GM21723 (cell line): Measurements from ENCODE around the gene KCNIP4.

ENCODE experiments used
- ATAC-seq: cut with Tn5 transposase; IDR thresholded peaks from one replicate; pipeline ENCODE4 v1.9.1; 2021; ENCODE audit warnings: mild to moderate bottlenecking, moderate library complexity; ENCODE audit not compliant: unreplicated experiment

Gene KCNIP4

DNA sequence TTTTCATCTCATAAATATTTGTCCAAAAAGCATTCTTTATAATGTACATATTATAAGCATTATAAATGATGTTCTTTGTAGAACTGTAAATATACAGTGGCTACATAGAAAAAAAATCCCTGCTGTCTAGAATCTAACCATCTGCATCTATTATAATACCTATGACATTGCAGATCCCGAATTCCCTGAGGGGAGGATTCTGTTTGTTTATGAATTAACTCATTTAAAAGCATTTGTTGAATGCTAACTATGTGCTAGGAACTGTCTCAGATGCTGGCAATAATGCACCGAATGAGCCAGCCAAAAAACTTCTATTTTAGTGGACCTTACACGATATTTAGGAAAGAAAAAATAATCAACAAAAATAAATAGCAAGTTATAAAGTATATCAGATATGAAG, 1058.7 kb downstream of the KCNIP4 start:
- no peak for ATAC-seq

- ATAC-seq, result no peak
These were observed 1064.9 kb downstream of the KCNIP4 start for GRCh38 chr4:20883677-20884076.

GRCh38 chr4:20883231-20883630, 1065.3 kb downstream of the KCNIP4 start:
- no peak for ATAC-seq

DNA sequence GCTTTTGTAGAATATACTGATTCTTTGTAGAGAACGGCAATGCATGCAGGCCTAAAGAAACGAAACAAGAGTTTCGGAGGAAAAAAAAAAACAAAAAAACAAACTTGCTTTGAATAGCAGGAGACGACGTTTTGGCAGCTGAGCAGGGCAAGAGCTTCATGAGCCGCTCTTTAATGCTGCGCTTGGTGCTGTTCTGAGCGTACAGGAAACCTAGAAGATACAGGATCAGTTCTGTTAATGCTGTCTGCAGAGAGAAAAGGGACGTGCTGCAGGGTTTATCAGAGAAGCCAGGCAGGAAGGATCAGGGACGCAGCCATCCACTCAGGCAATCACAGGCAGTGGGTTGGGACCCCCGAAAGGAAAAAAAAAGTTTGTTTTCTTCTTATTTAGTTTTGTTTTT, 1066.1 kb downstream of the KCNIP4 start:
- ATAC-seq, result no peak

GRCh38 chr4:20881658-20882057, 1066.9 kb downstream of the KCNIP4 start:
- no peak for ATAC-seq

DNA sequence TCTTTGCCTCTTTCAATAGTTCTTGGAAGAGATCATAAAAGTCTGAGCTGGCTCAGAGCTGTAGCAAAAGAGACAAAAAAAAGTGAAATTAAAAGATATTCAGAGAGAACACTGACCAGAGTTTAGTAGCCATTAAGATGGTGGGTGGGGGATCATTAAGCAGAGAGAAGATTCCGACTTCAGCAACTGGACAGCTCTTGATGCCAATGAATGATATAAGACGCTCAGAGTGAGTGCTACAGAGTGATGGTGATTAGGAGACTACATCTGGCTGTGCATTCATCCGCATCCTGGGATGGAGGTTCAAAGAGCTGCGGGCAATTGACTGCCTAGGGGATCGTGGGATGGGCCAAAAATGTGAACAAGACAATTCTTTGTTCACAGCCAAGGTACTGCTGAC, 1069.8 kb downstream of the KCNIP4 start:
- ATAC-seq, result no peak

DNA sequence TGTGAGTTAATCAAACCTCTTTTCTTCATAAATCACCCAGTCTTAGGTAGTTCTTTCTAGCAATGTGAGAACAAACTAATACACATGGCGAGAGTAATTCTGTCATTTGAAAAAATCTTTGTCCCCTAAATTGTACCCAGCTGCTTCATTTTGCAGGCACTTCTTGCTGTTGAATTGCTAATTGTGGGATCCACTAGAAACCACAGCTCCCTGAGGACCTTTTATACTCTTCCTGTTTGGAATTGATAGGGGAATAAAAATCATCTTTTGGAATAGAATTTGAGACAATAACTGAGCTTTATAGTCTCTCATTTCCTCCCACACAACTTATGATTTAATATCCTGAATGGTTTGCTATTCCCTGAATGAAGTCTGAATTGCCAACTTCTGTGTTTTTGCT, 1078.1 kb downstream of the KCNIP4 start:
- ATAC-seq, result no peak

DNA sequence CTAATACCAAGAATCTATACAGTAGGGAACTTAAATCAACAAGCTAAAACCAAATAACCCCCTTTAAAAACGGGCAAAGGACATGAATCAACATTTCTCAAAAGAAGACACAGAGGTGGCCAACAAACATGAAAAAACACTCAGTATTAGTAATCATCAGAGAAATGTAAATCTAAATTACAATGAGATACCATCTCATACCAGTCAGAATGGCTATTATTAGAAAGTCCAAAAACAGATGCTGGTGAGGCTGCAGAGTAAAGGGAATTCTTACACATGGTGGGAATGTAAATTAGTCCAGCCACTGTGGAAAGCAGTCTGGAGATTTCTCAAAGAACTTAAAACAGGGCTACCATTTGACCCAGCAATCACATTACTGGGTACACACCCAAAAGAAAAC, 1080.5 kb downstream of the KCNIP4 start:
- no peak for ATAC-seq

DNA sequence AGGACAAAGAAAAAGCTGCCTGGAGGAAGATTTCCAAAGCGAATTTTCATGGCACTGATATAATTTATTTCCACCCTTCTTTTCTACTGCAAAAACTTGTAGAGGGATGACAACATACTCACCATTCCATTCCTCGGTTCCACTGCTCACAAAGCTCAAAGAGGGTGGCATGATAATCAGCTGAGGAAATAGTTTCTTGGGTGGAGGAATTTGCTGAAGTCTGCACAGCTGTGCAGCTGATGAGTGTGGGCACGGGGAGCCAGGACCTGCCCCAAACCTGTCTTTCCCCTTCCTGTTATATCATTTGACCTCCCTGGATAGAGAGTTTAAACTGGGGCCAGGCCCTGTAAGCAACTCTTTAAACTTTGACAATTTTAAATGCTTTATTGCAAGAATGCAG, 1087.7 kb downstream of the KCNIP4 start:
- no peak for ATAC-seq

DNA sequence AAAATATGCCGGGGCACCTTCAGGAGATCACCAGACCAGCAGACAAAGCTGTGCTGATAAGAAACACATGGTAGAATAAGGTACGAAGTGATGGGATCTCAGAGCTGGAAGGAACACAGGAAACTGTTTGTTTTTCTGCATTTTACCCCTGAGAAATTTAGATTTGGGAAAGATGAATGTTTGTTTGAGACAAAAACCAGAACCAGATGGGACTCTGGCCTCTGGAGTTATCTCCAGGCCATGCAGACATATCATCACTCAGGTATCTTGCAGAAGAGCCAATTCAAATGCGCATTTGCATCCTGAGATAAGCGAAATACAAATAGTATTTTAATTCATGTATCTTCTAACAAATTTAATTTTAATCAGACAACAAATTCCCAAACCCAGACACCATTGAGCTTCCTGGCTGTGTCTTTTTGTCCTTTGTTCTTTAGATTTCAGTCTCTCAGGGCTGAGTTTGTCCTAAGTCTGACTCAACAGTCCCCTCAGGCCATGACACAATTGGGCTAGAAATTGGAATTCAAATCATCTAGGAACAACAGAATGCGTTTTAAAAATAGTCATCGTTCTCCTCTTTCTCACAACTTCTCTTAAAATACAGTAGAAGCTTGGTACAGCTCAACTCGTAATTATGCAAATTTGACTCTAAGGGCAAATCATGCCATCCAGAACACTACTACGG, 1089.3 kb downstream of the KCNIP4 start:
- ATAC-seq, result no peak

DNA sequence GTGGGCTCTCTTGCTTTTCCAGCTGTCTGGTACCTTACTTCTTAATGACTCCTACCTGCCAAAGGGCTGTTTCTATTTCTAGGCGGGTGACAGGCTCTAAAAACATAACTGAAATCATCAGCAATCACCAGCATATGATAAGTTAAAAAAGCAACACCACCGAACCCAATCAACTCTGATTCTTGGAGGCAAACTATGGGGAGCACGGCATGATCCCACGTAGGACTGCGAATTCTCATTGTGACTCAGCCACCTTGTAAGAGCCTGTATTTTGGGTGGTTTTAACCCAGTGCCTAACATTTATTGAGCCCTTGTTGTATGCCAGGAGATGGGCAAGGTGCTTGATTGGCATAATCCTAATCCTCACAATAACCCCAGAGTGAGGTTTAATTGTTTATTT, 1091.5 kb downstream of the KCNIP4 start:
- no peak for ATAC-seq

- ATAC-seq, result no peak
These were observed 1101.3 kb downstream of the KCNIP4 start for GRCh38 chr4:20847124-20847747.

DNA sequence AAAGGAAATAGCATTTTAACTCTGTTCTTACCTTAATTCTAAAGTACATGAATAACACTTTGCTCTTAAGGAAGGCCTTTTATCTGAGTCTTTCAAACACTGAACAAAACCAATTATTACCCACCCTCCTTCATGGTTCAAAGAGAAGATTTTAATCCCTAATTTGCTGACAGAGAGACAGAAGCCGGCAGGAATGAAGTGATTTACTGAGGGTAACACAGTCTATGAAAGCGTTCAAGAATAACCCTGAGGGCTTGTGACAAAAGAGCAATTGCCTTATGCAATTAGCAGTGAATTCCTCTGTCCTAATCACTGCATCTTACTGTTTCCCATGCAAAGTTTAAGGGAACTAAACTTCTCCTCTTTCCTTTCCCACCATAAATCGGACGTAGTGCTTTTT, 1104.3 kb downstream of the KCNIP4 start:
- no peak for ATAC-seq

DNA sequence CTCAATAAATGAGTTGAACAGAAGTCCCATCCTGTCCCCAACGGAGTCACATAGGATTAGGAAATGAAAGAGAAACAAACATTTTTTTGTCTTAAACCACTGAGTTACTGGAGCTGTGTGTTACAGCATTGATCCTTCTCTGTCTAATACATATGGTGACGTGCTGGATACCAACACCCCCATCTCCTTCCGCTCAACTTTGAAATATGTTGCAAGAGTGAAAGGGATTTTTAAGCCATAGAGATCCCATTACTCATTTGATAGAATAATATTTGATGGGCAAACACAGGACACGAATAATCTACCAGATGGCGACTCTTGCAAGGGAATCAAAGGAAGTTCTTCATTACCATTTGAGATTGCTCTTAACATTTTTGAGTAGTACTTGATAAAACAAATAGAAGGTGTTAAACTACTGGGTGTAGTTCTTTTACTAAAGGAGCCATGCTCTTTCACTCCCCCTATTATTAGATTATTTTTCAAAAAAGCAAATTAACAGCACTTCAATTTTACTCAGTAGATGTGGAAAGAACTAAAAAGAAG, 1107.9 kb downstream of the KCNIP4 start:
- ATAC-seq, result no peak

GRCh38 chr4:20839957-20840356, 1108.6 kb downstream of the KCNIP4 start:
- no peak for ATAC-seq

DNA sequence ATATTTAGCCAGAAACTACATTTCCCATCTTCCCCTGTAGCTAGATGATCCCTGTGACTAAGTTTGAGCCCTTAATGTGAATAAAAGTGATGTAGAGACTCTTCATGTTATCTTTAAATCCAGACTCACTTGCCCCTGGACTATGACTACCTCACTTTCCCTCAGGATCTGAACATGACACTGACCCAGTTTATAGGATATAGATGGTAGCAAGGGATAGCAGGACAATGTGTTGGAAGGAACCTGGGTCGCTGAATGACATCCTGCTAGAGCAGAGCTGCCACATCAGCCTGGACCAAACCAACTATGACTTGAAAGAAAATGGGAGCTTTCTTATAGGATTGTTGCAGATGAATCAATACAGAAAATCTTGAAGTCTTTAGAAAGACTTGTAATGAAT, 1110.1 kb downstream of the KCNIP4 start:
- no peak for ATAC-seq

DNA sequence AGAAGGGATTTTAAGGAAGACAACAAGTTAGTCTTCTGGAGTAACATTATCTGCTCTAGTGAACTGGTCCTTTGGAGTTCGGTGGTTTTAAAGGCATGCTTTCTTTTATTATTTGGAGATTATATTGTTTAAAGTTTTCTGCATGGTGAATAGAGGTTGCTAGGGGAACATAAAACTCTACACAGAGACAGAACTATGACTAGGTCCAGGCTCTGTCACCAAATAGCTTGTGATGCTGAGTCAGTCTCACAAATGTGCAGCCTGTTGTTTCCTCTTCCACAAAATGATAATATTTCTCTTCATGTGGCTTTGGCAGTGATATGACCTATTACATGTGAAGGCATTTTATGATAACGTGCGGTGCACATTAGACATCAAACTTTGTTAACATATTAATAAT, 1115.7 kb downstream of the KCNIP4 start:
- no peak for ATAC-seq

DNA sequence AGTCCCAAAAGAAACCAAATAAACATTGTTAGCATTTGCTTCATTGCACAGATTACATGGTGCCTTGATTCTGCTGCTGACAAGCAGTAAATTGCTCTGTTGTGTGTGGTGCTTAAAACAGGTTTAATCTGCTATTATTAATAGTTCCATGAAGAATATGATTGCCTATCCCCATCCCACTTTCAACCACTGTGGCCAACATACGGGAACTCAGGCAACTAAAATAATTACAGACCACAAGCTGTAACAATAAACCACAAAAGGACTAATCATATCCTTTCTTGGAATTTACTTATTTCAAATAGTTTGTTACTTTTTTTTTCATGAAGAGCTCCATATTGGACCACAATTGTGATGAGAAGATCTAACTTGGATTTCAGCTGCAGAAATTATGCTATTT, 1116.8 kb downstream of the KCNIP4 start:
- ATAC-seq, result no peak

- ATAC-seq, result no peak
These were observed 1118.8 kb downstream of the KCNIP4 start for GRCh38 chr4:20829617-20830357.

DNA sequence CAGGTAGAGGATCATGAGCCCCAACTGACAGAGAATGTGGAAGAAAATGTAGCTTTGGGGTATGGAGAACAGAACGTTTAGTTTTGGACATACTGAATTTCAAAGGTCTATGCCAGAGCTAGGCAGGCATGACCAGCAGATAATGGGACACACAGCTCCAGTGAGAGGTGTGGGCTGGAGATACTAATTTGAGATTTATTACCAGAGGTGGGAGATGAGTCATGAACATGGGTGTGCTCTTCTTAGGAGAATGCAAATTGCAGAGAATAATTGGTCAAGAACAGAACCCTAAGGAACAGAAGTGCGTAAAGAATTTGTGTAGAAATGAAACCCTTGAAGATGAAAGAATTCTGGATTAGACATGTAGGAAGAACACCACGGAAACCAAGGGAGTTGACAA, 1123.1 kb downstream of the KCNIP4 start:
- no peak for ATAC-seq

DNA sequence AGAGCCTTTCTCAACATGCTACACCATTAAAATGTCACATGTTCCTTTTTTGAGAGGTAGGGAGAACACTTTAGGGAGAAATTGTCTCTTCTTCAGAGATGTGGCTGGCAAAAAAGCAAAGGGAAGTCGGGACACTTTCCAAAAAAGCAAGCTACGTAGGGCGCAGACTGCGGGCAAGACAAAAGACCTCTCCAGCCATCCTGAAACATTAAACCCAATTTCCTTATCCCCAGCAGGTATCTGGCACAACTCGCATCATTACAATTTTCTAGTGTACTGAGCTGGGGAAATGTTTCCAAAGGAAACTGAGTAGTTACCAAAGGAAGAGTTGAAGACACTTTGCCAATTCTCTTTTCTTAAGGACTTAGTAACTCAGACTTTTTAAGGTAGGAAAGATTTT, 1132.3 kb downstream of the KCNIP4 start:
- no peak for ATAC-seq

DNA sequence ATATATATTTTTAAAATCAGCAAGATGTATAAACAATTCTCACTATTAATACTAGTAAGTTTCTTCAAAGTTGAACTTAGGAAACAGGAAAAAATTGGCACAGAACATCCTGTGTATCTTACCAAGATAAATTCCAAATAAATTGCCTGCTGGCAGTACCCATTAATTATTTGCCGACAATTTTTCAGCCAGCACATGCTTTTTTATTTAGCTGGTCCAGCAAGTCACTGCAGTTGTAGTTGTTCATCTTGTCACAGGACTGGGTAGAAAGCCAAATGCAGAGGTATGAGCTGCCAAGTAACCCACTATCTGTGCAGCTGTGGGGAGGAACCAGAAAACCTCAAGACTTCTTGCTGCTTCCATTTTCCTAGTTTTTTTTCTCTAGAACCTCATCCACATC, 1134.9 kb downstream of the KCNIP4 start:
- ATAC-seq, result no peak
